Measurements from ENCODE around the gene SCARF2. TPM values are rescaled to one million over a fixed set of nuclear protein-coding genes. Genes with fewer than 3 reads are reported as not detected.

SCARF2 gene
- total RNA-seq, 5 donors from 2014 or later (not counting 1 experiment from before 2014, with no cell fraction given) = 1.6 to 3.1 (median 2.9) TPM

GRCh38 chr22:20438678-20439492 is 1.3 kb upstream of the SCARF2 start:
- H3K27ac Mint-ChIP-seq = no peak overlapping the region
- H3K36me3 Mint-ChIP-seq = peaks cover 11% of the 10 kb centered on the region
- ChIA-PET CTCF (no interaction called here), POLR2A (interaction anchor here in 1 of 2 donors (0.6 kb wide), 1 partner anchor 14 kb away, joined by 5 read pairs; no protein-coding TSS in a partner anchor)
- H3K4me1 ChIP-seq (ENCODE audit: control insufficient read depth in 1 of 2, extremely low read depth in 1 of 2, insufficient read depth in 2 of 2, low read length in 2 of 2) = peaks cover 2 to 24% of the 10 kb centered on the region in 2 experiments
- H3K36me3 ChIP-seq (ENCODE audit: control insufficient read depth in 2 of 2, extremely low read depth in 1 of 2, insufficient read depth in 1 of 2, low read length in 1 of 2) = peaks cover 4 to 21% of the 10 kb centered on the region in 2 donors
- H3K27me3 Mint-ChIP-seq = peaks cover 24 to 35% of the 10 kb centered on the region in 2 donors
- peaks cover 11 to 52% of the 10 kb centered on the region in 2 experiments for H3K27me3 ChIP-seq (replicated peaks in 1 of 2; ENCODE audit: control insufficient read depth in 2 of 2, extremely low read depth in 1 of 2, insufficient read depth in 2 of 2, low read length in 1 of 2)
- no peak overlapping the region for H3K27ac ChIP-seq (ENCODE audit: low read length)
- H3K4me3 Mint-ChIP-seq = peak overlapping the region; percentile 31 to 52 (median 49)
- H3K4me1 Mint-ChIP-seq = peaks cover 16 to 25% (median 21%) of the 10 kb centered on the region in 3 donors
- peak in 1 of 35 experiments; percentile 17 for DNase-seq
- no peaks in the 10 kb centered on the region for H3K9me3 Mint-ChIP-seq
- H3K4me3 ChIP-seq (ENCODE audit: control insufficient read depth in 1 of 2, extremely low read depth in 1 of 2, low read length in 1 of 2) = no peak overlapping the region
- WGBS (ENCODE audit: insufficient coverage) = 89% methylated on average over 12 of the region's 13 CpGs
- H3K9me3 ChIP-seq = no peaks in the 10 kb centered on the region
- no peak for ATAC-seq (replicated peaks in 1 of 4)

DNA sequence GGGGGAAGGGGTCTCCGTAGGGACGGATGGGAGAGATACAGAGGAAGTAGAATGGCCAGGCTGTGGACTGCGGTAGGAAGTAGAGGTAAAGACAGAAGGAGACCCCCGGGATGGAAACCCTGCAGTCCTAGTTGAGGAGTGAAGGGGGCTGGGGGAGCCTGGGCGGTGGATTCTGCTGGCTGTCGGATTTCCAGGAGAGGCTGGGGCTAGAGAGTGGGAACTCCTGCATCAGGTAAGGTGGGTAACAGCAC is 727 bp upstream of the SCARF2 start:
- ChIA-PET POLR2A (no interaction called here), CTCF (no interaction called here)
- Mint-ChIP-seq H3K4me1 (peaks cover 16 to 25% (median 21%) of the 10 kb centered on the region in 3 donors), H3K9me3 (no peaks in the 10 kb centered on the region), H3K27me3 (peaks cover 24 to 35% of the 10 kb centered on the region in 2 donors), H3K36me3 (peaks cover 11% of the 10 kb centered on the region), H3K27ac (peak overlapping the region in 1 of 2 donors; percentile 57), H3K4me3 (peak overlapping the region; percentile 31 to 49 (median 44))
- ATAC-seq (replicated peaks in 1 of 4) (no peak), DNase-seq (no peak)
- no peaks in the 10 kb centered on the region for H3K9me3 ChIP-seq
- 41% methylated on average over 6 of the region's 6 CpGs for WGBS (ENCODE audit: insufficient coverage)
- H3K27ac ChIP-seq (ENCODE audit: low read length) = no peak overlapping the region
- peak overlapping the region in 1 of 2 donors; percentile 48 for H3K4me3 ChIP-seq (ENCODE audit: control insufficient read depth in 1 of 2, extremely low read depth in 1 of 2, low read length in 1 of 2)
- peaks cover 2 to 24% of the 10 kb centered on the region in 2 experiments for H3K4me1 ChIP-seq (ENCODE audit: control insufficient read depth in 1 of 2, extremely low read depth in 1 of 2, insufficient read depth in 2 of 2, low read length in 2 of 2)
- H3K36me3 ChIP-seq (ENCODE audit: control insufficient read depth in 2 of 2, extremely low read depth in 1 of 2, insufficient read depth in 1 of 2, low read length in 1 of 2) = peaks cover 4 to 21% of the 10 kb centered on the region in 2 donors
- H3K27me3 ChIP-seq (replicated peaks in 1 of 2; ENCODE audit: control insufficient read depth in 2 of 2, extremely low read depth in 1 of 2, insufficient read depth in 2 of 2, low read length in 1 of 2) = peaks cover 11 to 57% of the 10 kb centered on the region in 2 experiments

DNA sequence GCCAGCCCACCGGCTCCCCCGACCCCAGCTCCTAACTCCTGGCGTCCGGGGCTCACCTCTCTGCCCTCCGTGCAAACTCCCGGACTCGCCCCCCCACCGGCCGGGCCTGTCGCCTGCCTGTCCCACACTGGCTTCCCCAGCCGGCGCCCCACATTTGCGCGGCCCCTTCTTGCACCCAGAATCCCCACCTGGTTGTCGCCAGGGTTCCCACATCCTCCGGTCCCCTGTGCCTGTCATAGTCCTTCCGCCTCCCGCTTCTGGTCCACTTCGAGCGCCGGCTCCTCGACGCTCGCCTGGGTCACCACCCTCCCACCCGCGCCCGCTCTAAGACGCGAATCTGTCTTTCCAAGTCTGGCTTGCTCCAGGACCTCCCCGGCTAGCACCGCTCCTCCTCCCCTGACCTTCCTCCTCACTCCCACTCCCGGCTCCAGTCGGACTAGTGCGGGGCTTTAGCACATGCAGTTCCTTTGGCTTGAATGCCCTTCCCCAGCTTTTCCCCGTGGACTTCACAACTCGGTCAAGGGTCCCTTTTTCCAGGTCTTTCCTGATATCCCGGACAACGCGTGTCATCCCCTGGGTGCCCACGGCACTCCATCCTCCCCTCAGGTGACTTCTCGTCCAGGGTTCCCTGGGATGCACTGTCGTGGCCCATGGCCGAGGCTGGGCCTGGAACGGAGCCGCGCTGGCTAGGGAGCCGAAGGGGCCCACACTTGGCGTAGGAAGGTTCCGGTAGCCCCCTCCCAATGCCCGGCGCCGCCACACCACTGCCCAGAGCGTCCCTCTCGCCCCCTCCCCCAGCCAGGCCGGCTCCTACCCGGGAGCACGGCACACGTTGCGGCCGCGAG is 635 bp downstream of the SCARF2 start:
- H3K4me3 Mint-ChIP-seq = peak overlapping the region; percentile 73 to 88 (median 78)
- ATAC-seq (replicated peaks in 1 of 4) = peak; percentile 20 to 32 (median 29)
- 5% methylated on average over 60 of the region's 61 CpGs for WGBS (ENCODE audit: insufficient coverage)
- H3K36me3 Mint-ChIP-seq = peaks cover 3% of the 10 kb centered on the region
- peak in 4 of 35 experiments; percentile 20 to 33 (median 26) for DNase-seq
- Histone ChIP-seq H3K27ac (ENCODE audit: low read length) (no peak overlapping the region), H3K36me3 (ENCODE audit: control insufficient read depth in 2 of 2, extremely low read depth in 1 of 2, insufficient read depth in 1 of 2, low read length in 1 of 2) (peaks cover 4 to 8% of the 10 kb centered on the region in 2 donors), H3K4me3 (ENCODE audit: control insufficient read depth in 1 of 2, extremely low read depth in 1 of 2, low read length in 1 of 2) (peak overlapping the region; percentile 28 to 53), H3K9me3 (no peaks in the 10 kb centered on the region), H3K27me3 (replicated peaks in 1 of 2; ENCODE audit: control insufficient read depth in 2 of 2, extremely low read depth in 1 of 2, insufficient read depth in 2 of 2, low read length in 1 of 2) (peaks cover 15 to 70% of the 10 kb centered on the region in 2 experiments), H3K4me1 (ENCODE audit: control insufficient read depth in 1 of 2, extremely low read depth in 1 of 2, insufficient read depth in 2 of 2, low read length in 2 of 2) (peaks cover 2 to 26% of the 10 kb centered on the region in 2 experiments)
- H3K4me1 Mint-ChIP-seq = peaks cover 17 to 27% (median 21%) of the 10 kb centered on the region in 3 donors
- ChIA-PET CTCF (no interaction called here), POLR2A (no interaction called here)
- peaks cover 29 to 41% of the 10 kb centered on the region in 2 donors for H3K27me3 Mint-ChIP-seq
- H3K9me3 Mint-ChIP-seq = no peaks in the 10 kb centered on the region
- no peak overlapping the region for H3K27ac Mint-ChIP-seq

- Mint-ChIP-seq H3K27me3 (peaks cover 31 to 42% of the 10 kb centered on the region in 2 donors), H3K36me3 (peaks cover 3% of the 10 kb centered on the region), H3K4me1 (peaks cover 20 to 29% (median 21%) of the 10 kb centered on the region in 3 donors), H3K9me3 (no peaks in the 10 kb centered on the region), H3K4me3 (peak overlapping the region; percentile 73 to 88 (median 78)), H3K27ac (no peak overlapping the region)
- POLR2A ChIA-PET = no interaction called here
- peaks cover 2 to 32% of the 10 kb centered on the region in 2 experiments for H3K4me1 ChIP-seq (ENCODE audit: control insufficient read depth in 1 of 2, extremely low read depth in 1 of 2, insufficient read depth in 2 of 2, low read length in 2 of 2)
- 4% methylated on average over 50 of the region's 56 CpGs for WGBS (ENCODE audit: insufficient coverage)
- H3K9me3 ChIP-seq = no peaks in the 10 kb centered on the region
- peaks cover 1 to 4% of the 10 kb centered on the region in 2 donors for H3K36me3 ChIP-seq (ENCODE audit: control insufficient read depth in 2 of 2, extremely low read depth in 1 of 2, insufficient read depth in 1 of 2, low read length in 1 of 2)
- peaks cover 15 to 77% of the 10 kb centered on the region in 2 experiments for H3K27me3 ChIP-seq (replicated peaks in 1 of 2; ENCODE audit: control insufficient read depth in 2 of 2, extremely low read depth in 1 of 2, insufficient read depth in 2 of 2, low read length in 1 of 2)
- peak; percentile 13 to 32 (median 30) for ATAC-seq (replicated peaks in 1 of 4)
- no peak overlapping the region for H3K27ac ChIP-seq (ENCODE audit: low read length)
- peak in 1 of 35 experiments; percentile 23 for DNase-seq
- peak overlapping the region; percentile 28 to 53 for H3K4me3 ChIP-seq (ENCODE audit: control insufficient read depth in 1 of 2, extremely low read depth in 1 of 2, low read length in 1 of 2)
- CTCF ChIA-PET = no interaction called here
Measured at GRCh38 chr22:20436307-20436767, 1.3 kb downstream of the SCARF2 start.

- Histone ChIP-seq H3K9me3 (no peaks in the 10 kb centered on the region), H3K36me3 (ENCODE audit: control insufficient read depth in 2 of 2, extremely low read depth in 1 of 2, insufficient read depth in 1 of 2, low read length in 1 of 2) (peaks cover 0 to 3% of the 10 kb centered on the region in 2 donors), H3K27me3 (replicated peaks in 1 of 2; ENCODE audit: control insufficient read depth in 2 of 2, extremely low read depth in 1 of 2, insufficient read depth in 2 of 2, low read length in 1 of 2) (peaks cover 17 to 80% of the 10 kb centered on the region in 2 experiments), H3K27ac (ENCODE audit: low read length) (no peak overlapping the region), H3K4me1 (ENCODE audit: control insufficient read depth in 1 of 2, extremely low read depth in 1 of 2, insufficient read depth in 2 of 2, low read length in 2 of 2) (peaks cover 3 to 38% of the 10 kb centered on the region in 2 experiments), H3K4me3 (ENCODE audit: control insufficient read depth in 1 of 2, extremely low read depth in 1 of 2, low read length in 1 of 2) (no peak overlapping the region)
- Mint-ChIP-seq H3K27me3 (peaks cover 31 to 42% of the 10 kb centered on the region in 2 donors), H3K4me1 (peaks cover 21 to 31% (median 21%) of the 10 kb centered on the region in 3 donors), H3K4me3 (peak overlapping the region; percentile 41 to 59 (median 44)), H3K27ac (no peak overlapping the region), H3K9me3 (no peaks in the 10 kb centered on the region), H3K36me3 (peaks cover 3% of the 10 kb centered on the region)
- DNase-seq (peak in 1 of 35 experiments; percentile 19), ATAC-seq (replicated peaks in 1 of 4) (no peak)
- CTCF ChIA-PET = no interaction called here
- 82% methylated on average over 8 of the region's 11 CpGs for whole genome bisulfite sequencing (ENCODE audit: insufficient coverage)
- POLR2A ChIA-PET = interaction anchor here in 1 of 2 donors (0.5 kb wide), 1 partner anchor 373 kb away, joined by 5 read pairs; no protein-coding TSS in a partner anchor
Measured at GRCh38 chr22:20435436-20436306, 2.0 kb downstream of the SCARF2 start.
